Endothelial cell of umbilical vein (primary cell): ENCODE results near the gene KCNN1. TPM values are rescaled to one million over a fixed set of nuclear protein-coding genes. Genes with fewer than 3 reads are reported as not detected.
"Not testable (repeated sequence)": the region's sequence is repeated elsewhere in the genome, so short reads cannot be mapped to it uniquely, and the experiment has no call there.

Experiments
- BruUV-seq: library from RNA; stranded (reverse); fragments of 400-500 nt; replicated peaks from 2 replicates; lab custom pipeline; 2021; lab: Mats Ljungman, UMichigan
- CTCF ChIA-PET: fragments of 300-600, 350-600 bp; sonication (Branson Sonifier 250); formaldehyde crosslinking; loops from one replicate; lab custom pipeline; 2021; ENCODE audit warnings: antibody characterized with exemption, inconsistent platforms; lab: Charles Lee
- POLR2A ChIA-PET: fragments of 300-600, 350-600 bp; sonication (Branson Sonifier 250); formaldehyde crosslinking; loops from one replicate; lab custom pipeline; 2021; ENCODE audit warnings: antibody characterized with exemption, inconsistent platforms; lab: Charles Lee
- DNase-seq: peaks from one replicate; pipeline ENCODE4 v3.0.0-alpha.2; 2011; ENCODE audit warnings: low read depth, low spot score
- FAIRE-seq: peaks from 2 replicates; lab custom pipeline; 2011; peaks lifted over from hg19 to GRCh38; lab: Jason Lieb, UNC
- H2AFZ ChIP-seq: 2 replicates; pipeline ENCODE4 v1.6.0; 2012; ENCODE audit warnings: low read depth, low read length, control low read depth, inconsistent platforms
- H3K27ac ChIP-seq: 2 replicates; pipeline ENCODE4 v1.5.1; 2011; ENCODE audit warnings: low read depth, mild to moderate bottlenecking, control low read depth, low read length, moderate library complexity; ENCODE audit not compliant: insufficient read depth
- H3K27me3 ChIP-seq, 2 experiments: 2 replicates each; pipeline versions ENCODE4 v1.6.0 to v1.6.1; 2011; ENCODE audit warnings: low read length in 2 of 2, mixed read lengths in 1 of 2; ENCODE audit not compliant: control insufficient read depth in 2 of 2, insufficient read depth in 2 of 2
- H3K36me3 ChIP-seq, 2 experiments: 2 replicates in 1 of 2; 3 replicates in 1 of 2; pipeline ENCODE4 v1.5.1; 2011; ENCODE audit warnings: low read length in 2 of 2, mild to moderate bottlenecking in 1 of 2, moderate library complexity in 1 of 2; ENCODE audit not compliant: control insufficient read depth in 2 of 2, insufficient read depth in 2 of 2; ENCODE audit errors: extremely low read depth in 1 of 2
- H3K4me1 ChIP-seq: 3 replicates; pipeline ENCODE4 v1.5.1; 2011; ENCODE audit warnings: mild to moderate bottlenecking, low read length; ENCODE audit not compliant: control insufficient read depth, insufficient read depth; ENCODE audit errors: extremely low read depth
- H3K4me2 ChIP-seq: 2 replicates; pipeline ENCODE4 v1.6.1; 2011; ENCODE audit warnings: low read length, control low read depth, mixed read lengths; ENCODE audit not compliant: insufficient read depth
- H3K4me3 ChIP-seq, 3 experiments: fragments of 200-600 bp in 1 of 3; sonication (generic), shearing (Covaris generic) in 1 of 3; replicated peaks in 1 of 3; 2 replicates each; pipeline ENCODE4 v1.5.1; 2011 to 2016; ENCODE audit warnings: control low read depth in 3 of 3, low read length in 3 of 3, mild to moderate bottlenecking in 2 of 3, inconsistent platforms in 1 of 3, low read depth in 1 of 3, moderate library complexity in 1 of 3; ENCODE audit not compliant: insufficient read depth in 1 of 3
- H3K79me2 ChIP-seq: 2 replicates; pipeline ENCODE4 v1.6.0; 2012; ENCODE audit warnings: low read length, inconsistent platforms; ENCODE audit not compliant: control insufficient read depth, insufficient read depth
- H3K9ac ChIP-seq: replicated peaks from 2 replicates; pipeline ENCODE3; 2011; ENCODE audit warnings: low read length, control low read depth; ENCODE audit not compliant: insufficient read depth; ENCODE audit errors: extremely low read depth
- H3K9me1 ChIP-seq: replicated peaks from 3 replicates; pipeline ENCODE4 v1.6.0; 2011; ENCODE audit warnings: mild to moderate bottlenecking, low read length; ENCODE audit not compliant: control insufficient read depth, insufficient read depth; ENCODE audit errors: extremely low read depth
- H3K9me3 ChIP-seq: replicated peaks from 2 replicates; pipeline ENCODE4 v1.5.1; 2012; ENCODE audit warnings: low read length, inconsistent platforms; ENCODE audit not compliant: control insufficient read depth, insufficient read depth
- H4K20me1 ChIP-seq: replicated peaks from 2 replicates; pipeline ENCODE3; 2011; ENCODE audit warnings: mild to moderate bottlenecking, low read length; ENCODE audit not compliant: control insufficient read depth, insufficient read depth; ENCODE audit errors: extremely low read depth
- EZH2 ChIP-seq: IDR thresholded peaks from 2 replicates; pipeline ENCODE4 v1.6.1; 2012; ENCODE audit warnings: borderline replicate concordance, low read depth, mild to moderate bottlenecking, moderate library complexity, low read length, inconsistent platforms; ENCODE audit not compliant: severe bottlenecking
- FOS ChIP-seq: IDR thresholded peaks from 2 replicates; pipeline ENCODE4 v1.6.1; 2011; ENCODE audit warnings: mild to moderate bottlenecking, low read length, moderate library complexity, borderline replicate concordance; ENCODE audit not compliant: insufficient read depth
- GATA2 ChIP-seq: IDR thresholded peaks from 2 replicates; pipeline ENCODE4 v1.7.0; 2011; ENCODE audit warnings: low read depth, mild to moderate bottlenecking, moderate library complexity, mixed read lengths, low read length; ENCODE audit not compliant: insufficient read length, insufficient read depth
- JUN ChIP-seq: IDR thresholded peaks from 2 replicates; pipeline ENCODE4 v1.6.1; 2011; ENCODE audit warnings: borderline replicate concordance, low read depth; ENCODE audit not compliant: insufficient read length, insufficient read depth
- MYC ChIP-seq: IDR thresholded peaks from one replicate; pipeline ENCODE4 v1.6.1; 2011; ENCODE audit warnings: mild to moderate bottlenecking, low read depth, low read length
- POLR2A ChIP-seq: IDR thresholded peaks from 2 replicates; pipeline ENCODE4 v1.6.1; 2012; ENCODE audit warnings: low read depth, mild to moderate bottlenecking, control low read depth, low read length
- POLR2AphosphoS5 ChIP-seq: IDR thresholded peaks from 2 replicates; pipeline ENCODE4 v1.6.1; 2012; ENCODE audit warnings: low read depth, mild to moderate bottlenecking, control low read depth, low read length, moderate library complexity; ENCODE audit not compliant: insufficient read depth
- dilution Hi-C: fragments of 300-500 bp; cut with MboI; formaldehyde crosslinking; loops from one replicate; pipeline ENCODE4 v1.15.0; 2019; ENCODE audit warnings: low sequenced_read_pairs; ENCODE audit not compliant: extremely low pct_ligation_motif_present
- intact Hi-C: fragments of 100-400 bp; cut with micrococcal nuclease; formaldehyde crosslinking; loops from one replicate; pipeline ENCODE4 v1.10.0; 2022
- polyA plus RNA-seq, 4 experiments: library from polyadenylated mRNA; depleted of rRNA in 3 of 4; stranded (reverse) in 3 of 4; unstranded in 1 of 4; fragments of >200 nt; gene quantifications; 2 replicates each; pipeline versions ENCODE4 v1.2.1 to v1.2.3, GENCODE V29; 2011 to 2012; ENCODE audit warnings: missing spikeins in 1 of 4
- total RNA-seq: library from RNA; stranded (reverse); gene quantifications from 2 replicates; pipeline ENCODE4 v1.2.3, GENCODE V29; 2021
- TF ChIP-seq, protein P1 (sequence below), 2 donors: IDR thresholded peaks; 1 replicate in 1 of 2; 2 replicates in 1 of 2; pipeline ENCODE4 v1.5.1; 2011; ENCODE audit warnings: low read length in 2 of 2, mild to moderate bottlenecking in 2 of 2, moderate library complexity in 2 of 2, control low read depth in 1 of 2, inconsistent platforms in 1 of 2, low read depth in 1 of 2; ENCODE audit not compliant: insufficient read depth in 1 of 2; ENCODE audit errors: extremely low read depth in 1 of 2
- TF ChIP-seq, protein P2 (sequence below): IDR thresholded peaks from 2 replicates; pipeline ENCODE4 v1.6.1; 2011; ENCODE audit not compliant: insufficient read depth, insufficient read length

Gene KCNN1
- total and polyA plus RNA-seq, 2 donors (not counting 3 experiments of a cell fraction or from before 2014, with no cell fraction given), result 0.18 to 0.80 TPM

DNA sequence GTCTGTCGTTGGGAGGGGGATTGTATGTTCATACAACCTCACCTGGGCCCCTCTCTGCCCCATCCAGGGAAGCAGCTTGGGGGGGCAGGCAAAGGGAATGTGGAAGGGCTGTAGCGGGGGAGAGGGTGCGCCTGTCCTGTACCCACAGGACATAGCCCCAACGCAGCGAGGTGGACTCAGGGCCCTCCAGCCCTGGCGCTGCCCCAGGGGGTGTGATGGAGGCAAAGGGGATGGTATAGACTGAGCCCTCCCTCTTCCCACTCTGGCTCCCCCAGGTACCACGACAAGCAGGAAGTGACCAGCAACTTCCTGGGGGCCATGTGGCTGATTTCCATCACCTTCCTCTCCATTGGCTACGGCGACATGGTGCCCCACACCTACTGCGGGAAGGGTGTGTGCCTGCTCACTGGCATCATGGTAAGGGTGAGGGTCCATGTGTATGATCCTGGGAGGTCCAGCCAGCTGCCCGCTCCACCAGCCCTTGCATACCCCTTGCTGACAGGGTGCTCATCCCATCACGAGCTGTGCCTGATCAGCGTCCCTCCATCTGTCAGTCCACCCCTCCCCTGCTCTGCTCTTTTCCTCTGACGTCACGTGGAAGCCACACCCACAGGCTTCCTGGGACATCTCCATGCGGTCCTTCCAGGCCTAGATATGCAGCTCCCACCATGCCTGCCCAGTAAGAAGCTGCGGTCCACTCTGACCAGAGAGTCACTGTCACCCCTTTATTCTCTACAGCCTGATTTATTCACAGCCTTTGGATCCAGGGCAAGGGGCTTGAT, 18.3 kb downstream of the KCNN1 start:
- dilution Hi-C loops, result no loop called here
- FAIRE-seq, result no peak
- H4K20me1 ChIP-seq, result no peaks in the 10 kb centered on the region

DNA sequence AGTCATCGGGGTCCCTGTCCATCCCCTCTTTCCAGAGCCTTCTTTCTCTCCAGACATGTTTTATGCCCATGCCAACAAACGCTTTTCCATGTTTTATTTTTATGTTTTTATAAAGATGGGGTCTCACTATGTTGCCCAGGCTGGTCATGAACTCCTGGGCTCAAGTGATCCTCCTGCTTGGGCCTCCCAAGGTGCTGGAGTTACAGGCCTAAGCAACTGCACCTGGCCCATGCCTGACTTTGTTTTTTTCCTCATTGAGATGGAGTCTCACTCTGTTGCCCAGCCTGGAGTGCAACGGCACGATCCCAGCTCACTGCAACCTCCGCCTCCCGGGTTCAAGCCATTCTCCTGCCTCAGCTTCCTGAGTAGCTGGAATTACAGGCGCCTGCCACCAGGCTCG, 19.7 kb downstream of the KCNN1 start:
- POLR2A ChIA-PET, H3K9me1 ChIP-seq, H3K79me2 ChIP-seq, H3K4me3 ChIP-seq, FAIRE-seq, H3K27ac ChIP-seq, DNase-seq, H4K20me1 ChIP-seq, H3K4me1 ChIP-seq, H3K9ac ChIP-seq, BruUV-seq, dilution Hi-C loops, H3K36me3 ChIP-seq, H3K27me3 ChIP-seq, intact Hi-C loops, H2AFZ ChIP-seq, H3K9me3 ChIP-seq, H3K4me2 ChIP-seq: not testable (repeated sequence)
- CTCF ChIA-PET, result interaction anchor here (0.6 to 1.0 kb wide), 2 partner anchors 39 to 127 kb away, joined by 3 read pairs; no protein-coding TSS in a partner anchor

More for the DNA sequence above, 18.3 kb downstream of the KCNN1 start:
- no peaks in the 10 kb centered on the region for H3K4me1 ChIP-seq
- intact Hi-C loops, result no loop called here
- no peaks in the 10 kb centered on the region for H3K9me3 ChIP-seq
- TF ChIP-seq MYC (no peak), POLR2A (no peak), GATA2 (no peak), EZH2 (no peak), POLR2AphosphoS5 (no peak), FOS (no peak), JUN (no peak)
- TF ChIP-seq, protein P1, sequence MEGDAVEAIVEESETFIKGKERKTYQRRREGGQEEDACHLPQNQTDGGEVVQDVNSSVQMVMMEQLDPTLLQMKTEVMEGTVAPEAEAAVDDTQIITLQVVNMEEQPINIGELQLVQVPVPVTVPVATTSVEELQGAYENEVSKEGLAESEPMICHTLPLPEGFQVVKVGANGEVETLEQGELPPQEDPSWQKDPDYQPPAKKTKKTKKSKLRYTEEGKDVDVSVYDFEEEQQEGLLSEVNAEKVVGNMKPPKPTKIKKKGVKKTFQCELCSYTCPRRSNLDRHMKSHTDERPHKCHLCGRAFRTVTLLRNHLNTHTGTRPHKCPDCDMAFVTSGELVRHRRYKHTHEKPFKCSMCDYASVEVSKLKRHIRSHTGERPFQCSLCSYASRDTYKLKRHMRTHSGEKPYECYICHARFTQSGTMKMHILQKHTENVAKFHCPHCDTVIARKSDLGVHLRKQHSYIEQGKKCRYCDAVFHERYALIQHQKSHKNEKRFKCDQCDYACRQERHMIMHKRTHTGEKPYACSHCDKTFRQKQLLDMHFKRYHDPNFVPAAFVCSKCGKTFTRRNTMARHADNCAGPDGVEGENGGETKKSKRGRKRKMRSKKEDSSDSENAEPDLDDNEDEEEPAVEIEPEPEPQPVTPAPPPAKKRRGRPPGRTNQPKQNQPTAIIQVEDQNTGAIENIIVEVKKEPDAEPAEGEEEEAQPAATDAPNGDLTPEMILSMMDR (IDR thresholded peaks at IDR 0.05; ENCODE audit: extremely low read depth in 1 of 2, insufficient read depth in 1 of 2, low read depth in 1 of 2, low read length in 2 of 2), result no peak
- TF ChIP-seq, protein P2, sequence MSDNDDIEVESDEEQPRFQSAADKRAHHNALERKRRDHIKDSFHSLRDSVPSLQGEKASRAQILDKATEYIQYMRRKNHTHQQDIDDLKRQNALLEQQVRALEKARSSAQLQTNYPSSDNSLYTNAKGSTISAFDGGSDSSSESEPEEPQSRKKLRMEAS, result no peak
- no peak overlapping the region for H3K4me2 ChIP-seq
- no peak overlapping the region for H2AFZ ChIP-seq
- H3K36me3 ChIP-seq, result no peaks in the 10 kb centered on the region
- H3K27ac ChIP-seq, result no peak overlapping the region
- H3K27me3 ChIP-seq, result no peaks in the 10 kb centered on the region
- H3K4me3 ChIP-seq, result no peak overlapping the region
- ChIA-PET CTCF (no interaction called here), POLR2A (no interaction called here)
- DNase-seq, result no peak
- no peaks in the 10 kb centered on the region for H3K79me2 ChIP-seq
- no TSS peak for BruUV-seq
- H3K9me1 ChIP-seq, result no peaks in the 10 kb centered on the region
- no peak overlapping the region for H3K9ac ChIP-seq
